ENCODE results near the gene DBNDD1.
"Not testable (repeated sequence)": the region's sequence is repeated elsewhere in the genome, so short reads cannot be mapped to it uniquely, and the experiment has no call there.

The DBNDD1 gene

GRCh38 chr16:90011508-90011819 lies 7.8 kb downstream of the DBNDD1 start:
- TF ChIP-seq, protein P1, sequence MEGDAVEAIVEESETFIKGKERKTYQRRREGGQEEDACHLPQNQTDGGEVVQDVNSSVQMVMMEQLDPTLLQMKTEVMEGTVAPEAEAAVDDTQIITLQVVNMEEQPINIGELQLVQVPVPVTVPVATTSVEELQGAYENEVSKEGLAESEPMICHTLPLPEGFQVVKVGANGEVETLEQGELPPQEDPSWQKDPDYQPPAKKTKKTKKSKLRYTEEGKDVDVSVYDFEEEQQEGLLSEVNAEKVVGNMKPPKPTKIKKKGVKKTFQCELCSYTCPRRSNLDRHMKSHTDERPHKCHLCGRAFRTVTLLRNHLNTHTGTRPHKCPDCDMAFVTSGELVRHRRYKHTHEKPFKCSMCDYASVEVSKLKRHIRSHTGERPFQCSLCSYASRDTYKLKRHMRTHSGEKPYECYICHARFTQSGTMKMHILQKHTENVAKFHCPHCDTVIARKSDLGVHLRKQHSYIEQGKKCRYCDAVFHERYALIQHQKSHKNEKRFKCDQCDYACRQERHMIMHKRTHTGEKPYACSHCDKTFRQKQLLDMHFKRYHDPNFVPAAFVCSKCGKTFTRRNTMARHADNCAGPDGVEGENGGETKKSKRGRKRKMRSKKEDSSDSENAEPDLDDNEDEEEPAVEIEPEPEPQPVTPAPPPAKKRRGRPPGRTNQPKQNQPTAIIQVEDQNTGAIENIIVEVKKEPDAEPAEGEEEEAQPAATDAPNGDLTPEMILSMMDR (IDR thresholded peaks at IDR 0.05): no peak
- TF ChIP-seq ZFX (IDR thresholded peaks at IDR 0.05; ENCODE audit: borderline replicate concordance): no peak
- H3K27ac ChIP-seq: no peak overlapping the region

DNA sequence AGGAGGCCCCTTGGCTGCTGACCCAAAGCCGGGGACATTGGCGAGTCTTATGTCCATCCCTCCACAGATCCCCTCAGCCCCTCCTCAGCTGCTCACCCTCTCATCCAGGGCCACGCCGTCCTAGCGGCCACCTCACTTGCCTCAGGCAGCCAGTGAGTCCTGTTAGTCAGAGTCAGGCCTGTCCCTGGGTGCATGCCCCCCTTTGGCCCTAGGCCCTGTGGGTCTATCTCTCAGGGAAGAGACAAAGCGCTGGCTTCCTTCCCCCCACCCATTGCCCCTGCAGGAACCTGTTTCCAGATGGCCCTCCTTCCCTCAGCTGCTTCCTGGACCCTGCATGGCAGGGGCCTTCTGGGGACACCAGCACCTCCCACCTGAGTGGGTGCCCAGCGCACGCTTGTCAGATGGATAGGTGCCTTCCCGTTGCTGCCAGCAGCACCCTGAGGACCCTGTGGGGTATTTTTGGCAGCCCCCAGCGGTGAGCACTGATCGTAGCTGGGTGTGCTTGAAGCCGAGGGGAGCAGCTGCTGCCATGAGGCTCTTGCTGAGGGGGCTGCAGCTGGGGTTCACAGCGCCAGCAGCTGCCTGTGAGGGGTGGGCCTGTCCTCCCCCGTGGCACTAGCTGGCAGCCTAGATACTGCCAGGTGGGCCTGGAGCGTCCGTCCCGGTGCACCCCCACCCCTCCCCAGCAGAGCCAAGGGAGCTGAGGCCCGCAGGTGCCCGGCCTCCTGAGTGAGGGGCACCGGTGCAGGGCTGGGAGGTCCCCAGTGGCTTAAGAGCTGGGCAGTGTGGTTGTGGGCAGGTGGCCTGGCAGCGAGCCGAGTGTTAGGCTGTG lies 8.4 kb downstream of the DBNDD1 start:
- no peak overlapping the region for H3K27ac ChIP-seq
- TF ChIP-seq ZFX (IDR thresholded peaks at IDR 0.05; ENCODE audit: borderline replicate concordance): no peak
- TF ChIP-seq, protein P1 (IDR thresholded peaks at IDR 0.05): no peak

- no peak for TF ChIP-seq ZFX (IDR thresholded peaks at IDR 0.05; ENCODE audit: borderline replicate concordance)
- TF ChIP-seq, protein P1 (IDR thresholded peaks at IDR 0.05): no peak
- H3K27ac ChIP-seq: no peak overlapping the region
These were observed 9.9 kb downstream of the DBNDD1 start for GRCh38 chr16:90009172-90009899.

- H3K27ac ChIP-seq: no peak overlapping the region
- no peak for TF ChIP-seq ZFX (IDR thresholded peaks at IDR 0.05; ENCODE audit: borderline replicate concordance)
- TF ChIP-seq, protein P1 (IDR thresholded peaks at IDR 0.05): no peak
These were observed 10.5 kb downstream of the DBNDD1 start for GRCh38 chr16:90008708-90009145.

GRCh38 chr16:90007635-90008234 lies 11.5 kb downstream of the DBNDD1 start:
- H3K27ac ChIP-seq: not testable (repeated sequence)

DNA sequence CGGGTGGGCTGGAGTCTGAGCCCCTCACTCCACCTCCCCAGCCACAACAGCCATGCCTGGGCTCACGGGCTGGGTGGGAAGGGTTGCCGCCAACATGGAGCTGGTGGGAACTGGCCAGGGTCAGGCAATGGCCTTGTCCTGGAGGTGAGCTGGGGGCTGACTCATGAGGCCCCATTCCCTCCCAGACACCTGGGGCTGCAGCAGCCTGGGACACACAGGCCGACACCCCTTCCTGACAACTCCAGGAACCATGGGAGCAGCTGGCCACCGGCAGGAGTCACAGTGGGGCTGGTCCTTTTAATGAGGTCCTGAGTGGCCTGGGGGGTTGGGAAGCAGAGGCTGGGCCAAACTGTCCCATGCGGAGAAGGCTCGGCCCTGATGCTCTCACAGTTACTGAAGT lies 12.2 kb downstream of the DBNDD1 start:
- H3K27ac ChIP-seq: no peak overlapping the region
- no peak for TF ChIP-seq ZFX (IDR thresholded peaks at IDR 0.05; ENCODE audit: borderline replicate concordance)

- no peak overlapping the region for H3K27ac ChIP-seq
- TF ChIP-seq, protein P1 (IDR thresholded peaks at IDR 0.05): no peak
- no peak for TF ChIP-seq ZFX (IDR thresholded peaks at IDR 0.05; ENCODE audit: borderline replicate concordance)
These were observed 13.1 kb downstream of the DBNDD1 start for GRCh38 chr16:90005956-90006663.

Data from 22Rv1 (cell line).